HEK293 (cell line): ENCODE results near the gene TDRD1.

ENCODE experiments used
- CTCF ChIP-seq: fragments of 450-650 bp; formaldehyde crosslinking; IDR thresholded peaks from 2 replicates; pipeline ENCODE4 v1.5.1; 2016; ENCODE audit warnings: missing biosample characterization, missing genetic modification characterization
- SALL2 ChIP-seq: fragments of 450-650 bp; formaldehyde crosslinking; IDR thresholded peaks from 2 replicates; pipeline ENCODE4 v1.5.0; 2017; ENCODE audit warnings: missing biosample characterization, mild to moderate bottlenecking, missing genetic modification characterization, borderline replicate concordance
- YY1 ChIP-seq: fragments of 450-650 bp; formaldehyde crosslinking; IDR thresholded peaks from 2 replicates; pipeline ENCODE4 v1.5.1; 2018; ENCODE audit warnings: missing biosample characterization, missing genetic modification characterization
- ZFP37 ChIP-seq: fragments of 450-650 bp; formaldehyde crosslinking; IDR thresholded peaks from 2 replicates; pipeline ENCODE4 v1.5.1; 2016; ENCODE audit warnings: missing biosample characterization, missing genetic modification characterization
- ZNF10 ChIP-seq: fragments of 450-650 bp; formaldehyde crosslinking; IDR thresholded peaks from 2 replicates; pipeline ENCODE4 v1.5.1; 2017; ENCODE audit warnings: missing biosample characterization, missing genetic modification characterization
- ZNF138 ChIP-seq: fragments of 450-650 bp; formaldehyde crosslinking; IDR thresholded peaks from 2 replicates; pipeline ENCODE4 v1.5.1; 2016; ENCODE audit warnings: missing biosample characterization, missing genetic modification characterization, borderline replicate concordance
- ZNF530 ChIP-seq: fragments of 450-650 bp; formaldehyde crosslinking; IDR thresholded peaks from 2 replicates; pipeline ENCODE4 v1.5.1; 2016; ENCODE audit warnings: low read depth, missing biosample characterization, missing genetic modification characterization
- TF ChIP-seq, protein P1 (sequence below): fragments of 450-650 bp; formaldehyde crosslinking; IDR thresholded peaks from 2 replicates; pipeline ENCODE4 v1.5.1; 2016; ENCODE audit warnings: missing biosample characterization, missing genetic modification characterization
- TF ChIP-seq, protein P2 (sequence below): fragments of 450-650 bp; formaldehyde crosslinking; IDR thresholded peaks from 2 replicates; pipeline ENCODE4 v1.5.1; 2016; ENCODE audit warnings: missing biosample characterization, missing genetic modification characterization

DNA sequence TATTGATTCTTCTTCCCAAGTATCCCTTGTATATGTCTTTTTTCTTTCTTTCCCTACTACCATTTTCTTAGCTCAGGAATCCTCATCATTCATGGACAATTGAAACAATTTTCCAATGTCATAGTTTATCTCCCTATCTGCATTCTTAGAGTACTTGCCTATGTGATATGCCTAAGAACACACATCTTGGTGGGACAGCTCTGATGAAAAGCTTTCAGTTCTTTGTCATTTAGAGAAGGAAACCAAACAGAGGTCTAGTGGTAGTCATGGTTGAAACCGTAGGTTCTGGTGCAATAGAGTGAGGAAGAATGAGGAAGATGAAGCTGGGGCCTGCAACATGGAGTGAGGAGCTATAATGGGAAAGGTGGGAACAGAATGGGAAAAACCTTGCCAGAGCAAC lies 28.2 kb downstream of the TDRD1 start:
- no peak for TF ChIP-seq CTCF (tag by site-specific recombination)
- TF ChIP-seq ZNF530 (tag by site-specific recombination) = no peak
- no peak for TF ChIP-seq ZNF138 (tag by site-specific recombination)
- no peak for TF ChIP-seq ZFP37 (tag by site-specific recombination)
- TF ChIP-seq, protein P1, sequence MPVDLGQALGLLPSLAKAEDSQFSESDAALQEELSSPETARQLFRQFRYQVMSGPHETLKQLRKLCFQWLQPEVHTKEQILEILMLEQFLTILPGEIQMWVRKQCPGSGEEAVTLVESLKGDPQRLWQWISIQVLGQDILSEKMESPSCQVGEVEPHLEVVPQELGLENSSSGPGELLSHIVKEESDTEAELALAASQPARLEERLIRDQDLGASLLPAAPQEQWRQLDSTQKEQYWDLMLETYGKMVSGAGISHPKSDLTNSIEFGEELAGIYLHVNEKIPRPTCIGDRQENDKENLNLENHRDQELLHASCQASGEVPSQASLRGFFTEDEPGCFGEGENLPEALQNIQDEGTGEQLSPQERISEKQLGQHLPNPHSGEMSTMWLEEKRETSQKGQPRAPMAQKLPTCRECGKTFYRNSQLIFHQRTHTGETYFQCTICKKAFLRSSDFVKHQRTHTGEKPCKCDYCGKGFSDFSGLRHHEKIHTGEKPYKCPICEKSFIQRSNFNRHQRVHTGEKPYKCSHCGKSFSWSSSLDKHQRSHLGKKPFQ (tag by site-specific recombination) = no peak
- TF ChIP-seq, protein P2, sequence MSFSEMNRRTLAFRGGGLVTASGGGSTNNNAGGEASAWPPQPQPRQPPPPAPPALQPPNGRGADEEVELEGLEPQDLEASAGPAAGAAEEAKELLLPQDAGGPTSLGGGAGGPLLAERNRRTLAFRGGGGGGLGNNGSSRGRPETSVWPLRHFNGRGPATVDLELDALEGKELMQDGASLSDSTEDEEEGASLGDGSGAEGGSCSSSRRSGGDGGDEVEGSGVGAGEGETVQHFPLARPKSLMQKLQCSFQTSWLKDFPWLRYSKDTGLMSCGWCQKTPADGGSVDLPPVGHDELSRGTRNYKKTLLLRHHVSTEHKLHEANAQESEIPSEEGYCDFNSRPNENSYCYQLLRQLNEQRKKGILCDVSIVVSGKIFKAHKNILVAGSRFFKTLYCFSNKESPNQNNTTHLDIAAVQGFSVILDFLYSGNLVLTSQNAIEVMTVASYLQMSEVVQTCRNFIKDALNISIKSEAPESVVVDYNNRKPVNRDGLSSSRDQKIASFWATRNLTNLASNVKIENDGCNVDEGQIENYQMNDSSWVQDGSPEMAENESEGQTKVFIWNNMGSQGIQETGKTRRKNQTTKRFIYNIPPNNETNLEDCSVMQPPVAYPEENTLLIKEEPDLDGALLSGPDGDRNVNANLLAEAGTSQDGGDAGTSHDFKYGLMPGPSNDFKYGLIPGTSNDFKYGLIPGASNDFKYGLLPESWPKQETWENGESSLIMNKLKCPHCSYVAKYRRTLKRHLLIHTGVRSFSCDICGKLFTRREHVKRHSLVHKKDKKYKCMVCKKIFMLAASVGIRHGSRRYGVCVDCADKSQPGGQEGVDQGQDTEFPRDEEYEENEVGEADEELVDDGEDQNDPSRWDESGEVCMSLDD = no peak
- TF ChIP-seq YY1 (tag by site-specific recombination) = no peak
- TF ChIP-seq SALL2 (tag by site-specific recombination) = no peak
- TF ChIP-seq ZNF10 (tag by site-specific recombination) = no peak
